Fibroblast of lung (primary cell): ENCODE measurements around the gene CXCL5.

ENCODE experiments used
- CTCF ChIP-seq, 2 donors: IDR thresholded peaks in 1 of 2; conservative IDR thresholded peaks in 1 of 2; 1 replicate in 1 of 2; 2 replicates in 1 of 2; pipeline ENCODE4 v1.5.1; 2011 to 2012; ENCODE audit warnings: low read length in 2 of 2, control low read depth in 1 of 2, inconsistent platforms in 1 of 2, low read depth in 1 of 2, mild to moderate bottlenecking in 1 of 2
- EZH2 ChIP-seq: IDR thresholded peaks from 2 replicates; pipeline ENCODE4 v1.5.1; 2012; ENCODE audit warnings: low read length, control low read depth, mild to moderate bottlenecking; ENCODE audit errors: missing control alignments

GRCh38 chr4:74013264-74013663 is 14.8 kb upstream of the CXCL5 start:
- TF ChIP-seq CTCF (conservative IDR thresholded peaks at IDR 0.05 in 1 of 2, IDR thresholded peaks at IDR 0.05 in 1 of 2; ENCODE audit: low read depth in 1 of 2, low read length in 2 of 2) (no peak), EZH2 (no peak)
